SKM-1 treated with dmso at 0.1 percent for 144 hours (cell line): Measurements from ENCODE around the gene H2BK1.

Experiments used
- DNase-seq: peaks from one replicate; lab custom pipeline; 2025; ENCODE audit not compliant: unreplicated experiment; lab: John Stamatoyannopoulos, UW

H2BK1 gene

DNA sequence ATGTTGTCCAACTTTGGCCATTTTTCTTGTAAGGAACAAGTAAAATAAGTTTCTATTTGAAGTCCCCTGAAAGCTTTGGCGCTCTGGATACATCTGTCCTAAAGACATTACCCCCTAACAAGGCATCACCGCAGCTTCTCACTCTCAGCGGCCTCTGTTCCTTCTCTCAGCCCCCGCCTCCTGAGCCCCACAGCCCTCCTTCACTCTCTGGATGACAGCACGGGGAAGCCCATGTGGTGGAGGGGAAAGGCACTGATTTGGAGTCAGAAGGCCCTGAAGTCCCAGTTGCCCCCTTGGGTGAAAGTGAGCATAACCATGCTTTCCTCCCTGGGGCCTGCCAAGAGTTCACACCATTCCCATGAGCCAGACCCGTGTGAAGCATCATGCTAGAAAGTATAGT, 4.6 kb downstream of the H2BK1 start:
- DNase-seq, result no peak

DNA sequence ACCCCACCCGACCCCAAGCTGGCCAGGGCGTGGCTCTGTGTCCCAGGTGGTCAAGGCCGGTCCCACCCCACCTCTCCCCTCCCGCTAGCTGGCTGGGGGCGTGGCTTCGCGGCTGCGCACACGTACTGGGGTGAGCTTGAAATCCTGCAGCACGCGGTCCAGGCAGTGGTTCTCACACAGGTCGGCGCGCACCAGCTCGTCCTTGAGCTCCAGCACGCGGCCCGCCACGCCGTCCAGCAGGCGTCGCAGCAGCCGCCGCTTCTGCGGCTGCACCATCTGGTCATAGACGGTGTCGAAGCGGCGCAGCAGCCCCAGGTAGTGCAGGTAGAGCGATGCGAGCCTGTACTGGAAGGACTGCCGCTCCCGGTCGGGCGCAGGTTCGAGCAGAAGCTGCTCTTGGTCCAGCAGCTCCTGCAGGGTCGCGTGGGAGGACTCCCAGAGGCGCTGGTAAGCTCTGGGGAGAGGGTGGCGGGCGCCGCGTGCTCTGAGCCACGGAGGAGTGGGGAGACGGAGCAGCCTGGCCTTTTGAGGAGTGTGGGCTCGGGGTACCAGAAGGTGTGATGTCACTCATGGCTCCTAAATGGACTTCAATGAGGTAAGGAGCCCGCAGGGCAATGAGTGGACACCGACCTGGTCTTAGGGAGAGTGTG, 5.8 kb downstream of the H2BK1 start:
- DNase-seq, result no peak

DNA sequence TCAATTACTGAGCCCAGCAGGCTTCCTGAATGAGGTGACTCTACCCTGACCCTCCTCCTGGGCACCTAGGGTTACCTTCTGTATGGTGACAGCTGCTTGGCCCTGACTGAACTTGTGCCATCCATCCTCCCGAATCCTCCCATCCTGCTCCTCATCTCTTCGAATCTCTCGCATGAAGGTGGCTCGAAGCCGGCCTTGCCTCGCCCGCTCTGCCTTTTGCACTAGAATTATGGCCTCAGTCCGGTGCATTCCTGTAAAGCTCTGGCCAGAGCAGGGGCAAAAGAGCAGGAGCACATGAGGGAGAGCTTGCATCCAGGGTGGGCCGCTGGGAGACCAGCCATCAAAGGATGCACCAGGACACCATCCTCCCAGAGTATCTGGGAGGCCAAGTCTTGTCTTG, 7.5 kb downstream of the H2BK1 start:
- no peak for DNase-seq

DNA sequence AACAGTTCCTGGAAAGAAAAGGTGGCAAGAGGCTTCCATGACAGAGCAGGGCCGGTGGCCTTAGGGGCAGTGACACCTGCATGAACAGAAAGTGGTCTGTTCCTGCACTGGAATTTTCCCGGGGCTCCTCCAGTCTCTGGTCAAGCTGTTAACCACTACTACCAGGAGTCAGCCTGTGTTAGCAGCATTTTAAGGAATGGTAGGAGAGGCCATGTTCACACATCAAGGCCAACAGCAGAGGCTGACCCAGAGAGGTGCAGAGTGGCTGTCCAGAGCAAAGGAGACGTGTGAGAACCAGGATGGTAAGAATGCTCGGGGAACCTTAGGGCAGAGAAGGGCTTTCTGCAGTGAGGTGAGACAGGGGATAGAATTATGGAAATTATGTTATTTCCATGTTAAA, 8.5 kb downstream of the H2BK1 start:
- DNase-seq, result no peak

DNA sequence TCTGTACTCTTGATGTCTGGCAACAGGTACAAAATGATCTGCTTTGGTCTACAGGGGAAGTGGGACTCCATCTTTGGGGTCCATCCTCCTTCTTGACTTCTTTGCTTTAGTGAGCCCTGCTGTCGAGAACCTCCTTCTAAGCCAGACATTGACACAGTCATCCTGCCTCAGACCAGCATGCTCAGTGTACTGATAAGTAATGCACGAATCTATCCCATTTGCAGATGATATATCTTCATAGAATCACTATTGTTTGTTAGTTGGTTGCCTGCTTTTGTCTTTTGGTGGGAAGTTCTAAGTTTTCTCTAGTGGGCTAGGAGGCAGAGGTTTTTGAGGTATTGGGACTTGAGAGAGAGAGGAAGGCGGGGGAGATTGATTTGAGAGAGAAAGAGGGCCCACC, 8.9 kb downstream of the H2BK1 start:
- DNase-seq, result no peak

DNA sequence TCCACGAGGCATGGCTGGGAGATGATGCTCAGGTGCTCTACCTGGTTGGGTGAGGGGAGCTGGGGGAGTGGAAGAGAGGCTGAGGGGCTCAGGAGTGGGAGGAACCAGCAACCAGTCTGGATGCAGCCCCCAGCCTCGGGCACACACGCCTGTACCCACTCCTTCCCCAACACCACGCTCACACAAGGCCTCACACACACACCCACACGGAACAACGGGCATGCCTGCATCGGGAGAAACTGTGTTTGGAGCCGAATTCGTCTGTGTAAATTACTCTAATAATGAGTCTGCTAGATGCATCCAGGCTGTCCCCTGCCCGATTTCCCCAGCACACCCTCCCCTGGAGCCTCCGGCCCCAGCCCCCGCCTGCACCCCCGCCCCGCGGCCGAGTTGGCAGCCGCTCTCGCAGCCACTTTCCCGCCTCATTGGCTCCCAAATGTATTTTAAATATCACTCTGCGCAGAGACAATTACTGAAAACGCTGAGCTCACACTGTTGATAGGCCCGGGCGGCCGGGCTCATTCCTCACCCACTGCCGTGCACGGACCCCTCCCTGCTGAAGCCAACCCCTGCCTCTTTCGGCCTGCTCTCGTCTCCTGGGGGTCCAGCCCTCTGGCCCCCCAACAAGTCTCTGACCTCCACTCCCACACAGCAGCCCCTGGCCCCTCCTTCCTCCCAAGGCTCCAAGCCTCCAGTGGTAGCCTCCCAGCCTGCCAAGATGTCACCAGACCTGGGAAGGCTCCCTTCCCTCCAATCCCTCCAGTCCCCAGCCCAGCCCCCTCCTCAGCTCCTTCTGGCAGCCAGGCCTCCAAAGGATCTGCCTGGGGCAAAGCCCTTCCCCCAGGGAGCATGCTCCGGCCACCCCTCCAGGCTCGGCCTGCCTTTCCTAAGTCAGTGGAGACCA, 11.1 kb downstream of the H2BK1 start:
- DNase-seq, result no peak

DNA sequence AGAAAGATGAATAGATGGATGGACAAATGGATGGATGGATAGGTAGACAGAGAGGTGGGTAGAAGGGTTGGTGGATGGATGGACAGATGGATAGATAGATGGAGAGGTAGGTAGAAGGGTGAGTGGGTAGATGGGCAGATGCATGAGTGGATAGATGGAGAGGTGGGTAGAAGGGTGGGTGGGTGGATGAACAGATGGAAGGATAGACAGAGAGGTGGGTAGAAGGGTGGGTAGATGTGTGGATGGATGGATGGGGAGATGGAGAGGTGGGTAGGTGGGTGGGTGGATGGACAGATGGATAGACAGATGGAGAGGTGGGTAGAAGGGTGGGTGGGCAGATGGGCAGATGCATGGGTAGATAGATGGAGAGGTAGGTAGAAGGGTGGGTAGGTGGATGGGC, 12.4 kb downstream of the H2BK1 start:
- DNase-seq, result no peak

DNA sequence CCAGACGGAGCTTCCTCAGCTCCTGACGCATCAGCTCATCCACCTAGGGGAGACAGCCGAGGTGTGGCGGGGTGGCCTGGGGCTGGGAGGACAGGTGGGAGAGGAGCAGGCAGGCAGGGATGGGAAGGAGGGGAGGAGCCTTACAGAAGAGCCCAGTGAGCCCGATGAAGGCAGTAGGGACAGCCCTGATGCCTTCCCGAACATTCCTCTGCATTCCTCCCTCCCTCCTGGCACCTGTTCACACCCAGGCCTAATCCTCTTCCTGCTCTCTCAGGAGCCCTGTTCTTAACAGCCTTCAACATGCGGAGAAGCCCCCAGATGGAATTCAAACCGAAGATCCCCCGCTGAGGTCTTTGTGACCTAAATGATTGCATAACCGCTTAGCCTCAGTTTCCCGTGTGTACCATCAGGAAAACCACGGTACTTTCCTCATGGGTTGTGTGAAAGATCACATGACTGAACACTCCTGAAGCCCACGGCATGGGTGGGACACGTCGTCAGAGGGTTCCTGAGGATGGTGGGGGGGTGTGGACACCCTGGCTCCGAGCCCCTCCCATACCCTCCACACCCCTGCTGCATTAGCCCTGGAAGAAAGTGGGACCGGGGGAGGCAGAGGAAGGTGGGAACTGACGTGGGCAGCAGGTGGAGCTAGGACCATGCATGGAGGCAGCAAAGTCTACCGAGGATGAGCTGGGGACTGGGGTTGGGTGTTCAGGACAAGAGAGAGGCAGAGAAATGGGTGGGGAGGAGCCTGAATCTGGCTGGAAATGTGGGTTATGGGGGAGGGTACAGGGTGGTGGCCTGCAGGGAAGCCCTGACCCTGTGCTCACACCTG, 14.5 kb downstream of the H2BK1 start:
- DNase-seq, result no peak

DNA sequence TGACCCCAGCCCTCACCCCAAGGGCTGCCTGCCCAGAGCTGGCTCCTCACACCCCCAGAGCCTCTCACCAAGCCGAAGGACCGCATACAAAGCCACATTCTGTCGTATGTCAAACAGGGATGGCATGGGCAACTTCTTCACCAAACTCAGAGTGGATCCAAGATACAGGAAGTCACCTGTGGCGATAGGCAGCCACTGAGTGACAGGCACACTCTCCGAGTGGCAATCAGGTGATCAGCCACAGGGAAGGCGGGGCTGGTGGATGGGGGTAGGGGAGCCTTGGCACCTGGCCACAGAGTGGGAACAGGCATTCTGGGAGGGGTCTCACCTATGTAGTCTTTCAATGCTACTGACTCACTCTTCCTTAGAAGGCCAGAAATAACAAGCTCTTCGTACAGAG, 16.1 kb downstream of the H2BK1 start:
- no peak for DNase-seq

DNA sequence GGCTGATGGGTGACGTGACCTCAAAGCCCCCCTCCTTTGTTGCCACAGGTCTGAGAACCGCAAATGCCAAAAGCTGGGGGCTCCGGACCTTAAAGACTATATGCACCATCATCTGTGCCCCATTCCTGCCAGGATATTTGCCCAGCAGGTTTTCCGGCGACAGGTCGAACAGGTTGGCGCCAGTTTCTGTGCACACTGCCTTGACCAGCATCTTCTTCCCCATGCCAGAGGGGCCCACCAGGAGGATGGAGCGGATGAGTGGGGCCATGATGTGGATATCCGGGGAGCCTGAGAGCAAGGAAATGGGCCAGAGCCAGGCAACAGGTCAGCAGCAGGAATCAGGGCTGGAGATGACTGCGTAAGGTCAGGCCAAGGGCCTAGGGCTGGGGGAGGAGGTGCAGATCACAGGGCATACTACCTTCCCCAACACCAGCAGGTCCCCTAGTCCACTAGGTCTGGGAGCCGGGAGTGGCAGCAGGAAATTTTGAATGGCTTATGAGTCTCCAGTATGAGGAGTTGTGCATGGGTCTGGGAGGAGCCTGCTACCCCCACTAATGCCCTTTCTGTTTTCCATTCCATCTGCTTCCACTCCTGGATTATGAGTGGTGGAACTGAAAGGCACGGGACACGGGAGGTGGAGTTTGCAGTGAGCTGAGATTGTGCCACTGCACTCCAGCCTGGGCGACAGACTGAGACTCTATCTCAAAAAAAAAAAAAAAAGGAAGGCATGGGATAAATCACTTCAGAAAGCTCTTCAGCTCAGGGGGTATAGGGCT, 16.9 kb downstream of the H2BK1 start:
- no peak for DNase-seq

DNA sequence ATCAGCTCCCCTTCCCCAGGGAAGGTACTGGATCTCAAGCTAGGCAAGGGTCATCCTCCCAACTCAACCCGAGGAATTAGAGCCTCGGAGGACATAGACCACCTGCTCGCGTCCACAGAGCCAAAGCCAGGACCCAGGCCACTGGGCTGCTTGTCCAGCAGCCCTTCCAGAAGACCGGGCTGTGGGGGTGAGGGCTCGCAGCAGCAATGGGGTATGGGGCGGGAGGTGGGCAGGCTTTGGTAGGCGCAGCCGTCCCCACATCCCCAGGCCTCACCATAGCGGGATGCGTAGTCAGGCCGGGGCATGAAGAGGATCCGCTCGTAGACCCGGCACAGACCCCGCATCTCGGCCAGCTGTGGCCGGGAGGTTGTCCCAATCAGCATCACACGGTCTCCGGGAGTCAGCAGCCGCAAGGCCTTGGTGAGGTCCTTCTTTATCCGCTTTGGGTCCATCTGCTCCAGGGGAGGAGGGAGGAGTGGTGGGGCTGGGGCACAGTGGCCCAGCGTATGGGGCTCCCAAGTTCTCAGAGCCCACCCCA, 18.2 kb downstream of the H2BK1 start:
- DNase-seq, result no peak

DNA sequence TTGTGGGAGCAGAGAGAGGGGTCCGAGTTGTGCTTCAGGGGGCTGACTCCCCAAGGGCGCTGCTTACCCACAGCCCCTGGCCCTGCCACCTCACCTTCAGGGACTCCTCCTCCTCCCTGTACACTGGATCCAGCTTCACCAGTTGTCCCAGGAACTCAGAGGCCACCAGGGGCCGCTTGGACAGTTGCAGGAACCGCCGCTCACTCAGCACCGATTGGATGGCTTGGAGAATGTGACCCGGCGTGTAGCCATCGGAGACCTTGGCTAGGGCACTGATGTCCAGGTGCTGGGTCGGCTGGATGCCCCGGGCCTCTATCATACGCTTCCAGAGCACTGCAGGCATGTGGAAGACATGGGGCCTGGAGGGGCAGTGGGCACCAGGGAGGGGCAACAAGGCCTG, 18.7 kb downstream of the H2BK1 start:
- DNase-seq, result no peak

DNA sequence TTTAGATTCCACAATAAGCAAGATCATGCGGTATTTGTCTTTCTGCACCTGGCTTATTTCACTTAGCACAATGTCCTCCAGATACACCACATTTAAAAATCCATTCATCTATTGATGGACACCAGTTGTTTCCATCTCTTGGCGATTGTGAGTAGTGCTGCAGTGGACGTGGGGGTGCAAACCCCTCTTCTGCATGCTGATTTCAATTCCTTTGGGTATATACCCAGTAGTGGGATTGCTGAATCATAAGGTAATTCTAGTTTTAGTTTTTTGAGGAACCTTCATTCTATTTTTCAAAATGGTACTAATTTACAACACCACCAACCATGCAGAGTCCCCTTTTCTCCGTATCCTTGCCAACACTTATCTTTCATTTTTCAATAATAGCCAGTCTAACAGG, 21.2 kb downstream of the H2BK1 start:
- DNase-seq, result no peak

DNA sequence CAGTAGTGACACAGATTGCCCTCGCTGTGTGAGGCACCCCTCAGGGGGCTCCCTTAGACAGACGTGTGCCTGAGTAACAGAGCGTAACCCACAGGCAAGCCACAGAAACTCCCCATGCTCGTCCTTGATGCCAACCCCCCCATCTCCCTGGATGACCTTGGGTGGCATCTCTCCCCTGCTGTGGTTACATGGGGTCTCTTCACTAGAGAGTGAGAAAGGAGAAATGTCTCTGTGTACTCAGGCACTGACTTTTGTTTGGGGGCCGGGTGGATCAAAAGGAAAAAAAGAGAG, 22.1 kb downstream of the H2BK1 start:
- DNase-seq, result no peak

DNA sequence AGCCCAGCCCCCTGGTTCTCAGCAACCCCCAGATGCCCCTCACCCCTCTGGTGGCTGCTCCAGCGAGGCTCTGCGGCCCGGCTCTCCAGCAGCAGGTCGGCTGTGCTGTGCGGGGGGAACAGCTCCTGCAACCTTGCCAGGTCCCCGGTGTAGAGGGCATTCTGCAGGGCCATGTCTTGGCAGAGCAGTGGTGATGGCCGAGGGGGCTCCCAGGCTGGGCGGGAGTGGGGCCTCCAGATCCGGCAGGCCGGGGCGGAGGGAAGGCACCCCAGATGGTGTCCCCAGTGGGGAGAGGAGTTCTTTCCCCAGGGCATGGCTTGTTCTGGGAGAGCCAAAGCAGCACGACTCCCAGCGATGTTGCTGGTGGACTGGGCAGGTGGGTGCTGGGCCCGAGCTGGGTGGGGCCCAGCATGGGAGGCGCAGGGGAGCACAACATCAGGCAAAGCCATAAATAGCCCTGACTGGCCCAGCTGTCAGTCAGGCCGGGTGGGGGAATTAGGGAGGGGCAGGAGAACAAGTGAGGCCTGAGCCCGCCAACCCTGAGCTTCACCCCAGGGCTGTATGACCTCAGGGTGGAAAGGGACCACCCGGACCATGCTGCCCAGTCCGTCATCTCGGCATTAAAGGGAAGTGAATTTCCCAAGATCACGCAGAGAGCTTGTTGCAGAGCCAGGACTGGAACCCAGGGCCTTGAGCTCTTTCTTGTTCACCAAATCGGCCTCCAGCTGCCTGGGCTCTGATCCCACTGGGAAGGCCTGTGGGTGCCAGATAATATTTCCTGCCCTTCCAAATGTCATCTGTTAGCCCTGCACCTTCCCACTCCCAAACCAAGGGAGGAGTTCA, 22.7 kb downstream of the H2BK1 start:
- no peak for DNase-seq

DNA sequence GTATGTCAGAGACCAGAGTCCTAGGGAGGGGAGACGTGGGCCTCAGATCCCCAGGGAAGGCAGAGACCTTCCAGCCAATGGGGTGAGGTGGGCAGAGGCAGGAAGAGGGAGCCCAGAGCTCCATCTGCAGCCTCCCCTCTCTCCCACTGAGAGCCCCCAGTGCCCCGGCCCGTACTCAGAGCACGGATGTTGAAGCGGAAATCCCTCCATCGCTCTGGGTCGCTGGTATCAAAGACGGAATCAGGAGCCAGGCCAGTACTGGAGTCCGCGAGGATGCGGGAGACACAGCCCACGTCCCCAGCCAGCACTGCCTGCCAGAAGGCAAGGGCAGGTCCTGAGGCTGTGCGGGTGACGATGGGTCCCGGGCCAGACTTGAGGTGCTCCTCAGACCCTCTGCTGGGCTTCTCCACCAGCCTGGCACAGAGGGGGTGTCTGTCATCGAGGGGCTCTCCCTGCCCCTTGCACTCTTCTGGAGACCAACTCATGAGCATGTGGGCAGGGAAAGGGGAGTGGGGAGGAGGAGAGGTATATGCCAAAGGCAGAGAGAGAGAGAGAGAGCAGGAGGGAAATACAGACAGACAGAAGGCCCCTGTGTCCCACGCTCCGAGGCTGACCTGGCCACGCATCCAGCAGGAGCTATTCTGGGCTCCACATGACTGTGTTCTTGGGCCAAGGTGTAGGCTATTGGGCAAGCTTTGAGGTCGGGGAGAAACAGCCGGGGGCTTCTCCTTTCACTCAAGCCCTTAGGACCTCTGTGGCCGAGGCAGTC, 23.5 kb downstream of the H2BK1 start, which contains the start of gene ASB10:
Gene ASB10, minus strand, starts transcription at position 611 of the 769 bp plus-strand sequence. Its CDS starts 120 bp downstream, at position 491.
- DNase-seq, result no peak

DNA sequence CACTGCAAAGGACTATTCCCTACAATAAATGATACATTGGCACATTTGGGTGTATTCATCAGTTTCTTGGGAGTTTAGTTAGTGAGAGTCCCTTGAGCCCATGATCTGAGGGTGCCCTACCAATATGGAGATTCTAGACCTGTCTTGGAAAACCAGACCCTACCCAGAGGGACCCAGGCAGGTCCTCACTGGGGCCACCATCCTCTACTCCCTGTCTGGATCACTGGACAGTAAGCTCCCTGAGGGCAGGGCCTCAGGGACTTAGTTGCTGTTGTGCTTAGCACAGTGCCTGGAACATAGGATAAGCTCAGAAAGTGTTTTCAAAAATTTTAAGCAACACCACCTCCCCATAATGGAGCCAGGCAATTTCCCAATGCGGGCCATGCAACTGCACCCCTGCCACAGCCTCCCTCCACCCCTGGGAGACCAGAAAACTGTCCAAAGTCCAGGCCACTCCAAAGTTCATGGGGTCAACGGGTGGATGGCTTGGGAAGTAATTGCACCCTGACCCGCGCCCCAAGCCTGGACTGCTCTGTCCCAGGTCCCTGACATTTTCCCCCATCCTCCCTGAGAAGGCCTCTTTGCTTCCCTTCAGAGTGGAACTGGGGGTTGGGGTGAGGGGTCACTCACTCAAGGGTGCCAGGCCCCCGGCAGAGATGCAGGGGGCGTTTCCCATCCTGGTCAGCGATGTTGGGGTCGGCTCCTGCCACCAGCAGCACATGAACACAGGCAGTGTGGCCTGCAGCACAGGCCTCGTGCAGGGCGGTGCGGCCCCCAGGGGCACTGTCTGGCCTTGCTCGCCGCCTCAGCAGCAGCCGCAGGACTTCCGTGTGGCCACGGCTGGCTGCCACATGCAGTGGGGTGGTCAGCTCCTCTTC, 24.3 kb downstream of the H2BK1 start:
- no peak for DNase-seq

DNA sequence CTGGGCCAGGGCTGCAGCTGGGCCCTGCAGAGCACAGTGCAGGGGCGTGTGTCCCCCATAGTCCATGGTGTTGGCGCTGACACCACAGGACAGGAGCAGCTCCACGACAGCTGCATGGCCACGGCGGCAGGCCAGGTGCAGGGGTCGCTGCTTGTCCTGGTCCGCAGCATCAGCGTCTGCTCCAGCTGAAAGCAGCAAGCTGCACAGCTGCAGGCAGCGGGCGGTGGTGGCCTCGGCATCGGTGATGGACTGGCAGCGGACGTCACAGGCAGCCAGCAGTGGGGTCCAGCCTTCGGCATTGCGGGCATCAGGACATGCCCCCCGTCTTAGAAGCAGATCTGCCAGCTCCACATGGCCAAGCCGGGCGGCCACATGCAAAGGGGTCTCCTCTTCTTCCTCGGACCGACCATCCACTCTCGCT, 29.3 kb downstream of the H2BK1 start:
- no peak for DNase-seq
